SK-N-SH treated with all-trans-retinoic acid at 6 μM for 48 hours (cell line): ENCODE results near the gene ABCC6.

ENCODE experiments used
- ESRRG ChIP-seq: fragments of 250-450 bp; sonication (Bioruptor Pico); IDR thresholded peaks from 2 replicates; pipeline ENCODE4 v1.6.1; 2021; ENCODE audit warnings: mild to moderate bottlenecking
- GLIS3 ChIP-seq: fragments of 250-450 bp; sonication (Bioruptor Pico); IDR thresholded peaks from 2 replicates; pipeline ENCODE4 v1.5.0; 2020; ENCODE audit warnings: mild to moderate bottlenecking, moderate library complexity
- RARB ChIP-seq: fragments of 250-450 bp; sonication (Bioruptor Pico); IDR thresholded peaks from 2 replicates; pipeline ENCODE4 v1.8.0; 2021; ENCODE audit warnings: mild to moderate bottlenecking, moderate library complexity
- SNAI2 ChIP-seq: fragments of 250-450 bp; sonication (Bioruptor Pico); IDR thresholded peaks from 2 replicates; pipeline ENCODE4 v1.5.0; 2020; ENCODE audit warnings: mild to moderate bottlenecking, moderate library complexity
- TOX ChIP-seq: fragments of 250-450 bp; sonication (Bioruptor Pico); IDR thresholded peaks from 2 replicates; pipeline ENCODE4 v1.8.0; 2021; ENCODE audit warnings: mild to moderate bottlenecking, moderate library complexity, borderline replicate concordance
- ZC3H10 ChIP-seq: fragments of 250-450 bp; sonication (Bioruptor Pico); IDR thresholded peaks from 2 replicates; pipeline ENCODE4 v1.5.1; 2021; ENCODE audit warnings: mild to moderate bottlenecking, moderate library complexity
- ZFP30 ChIP-seq: fragments of 450-650 bp; formaldehyde crosslinking; IDR thresholded peaks from 2 replicates; pipeline ENCODE4 v1.5.0; 2022; ENCODE audit warnings: mild to moderate bottlenecking, moderate library complexity
- TF ChIP-seq, protein P1 (sequence below): fragments of 250-450 bp; sonication (Bioruptor Pico); IDR thresholded peaks from 2 replicates; pipeline ENCODE4 v1.8.0; 2021; ENCODE audit warnings: low read depth, mild to moderate bottlenecking, moderate library complexity, borderline replicate concordance
- TF ChIP-seq, protein P2 (sequence below): fragments of 250-450 bp; sonication (Bioruptor Pico); IDR thresholded peaks from 2 replicates; pipeline ENCODE4 v1.8.0; 2020; ENCODE audit warnings: mild to moderate bottlenecking, moderate library complexity, borderline replicate concordance

DNA sequence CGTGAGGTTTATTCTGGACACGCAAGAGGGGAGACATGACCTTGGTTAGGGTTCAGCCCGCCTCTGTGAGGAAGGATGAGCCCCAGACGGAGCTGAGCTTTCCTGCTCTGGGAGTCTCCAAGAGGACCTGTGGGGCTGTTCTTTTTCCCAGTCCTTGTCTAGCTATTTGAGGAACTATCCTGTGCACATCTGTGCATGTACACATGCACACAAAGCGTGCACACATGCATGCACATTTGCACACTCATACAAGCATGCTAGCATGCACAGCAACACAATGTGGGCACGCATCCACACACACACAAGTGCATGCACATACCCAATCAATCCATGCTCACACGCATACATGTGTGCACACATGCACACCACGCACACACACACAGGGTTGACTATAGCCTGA lies 40.4 kb downstream of the ABCC6 start:
- TF ChIP-seq ZFP30 (CRISPR knock-in tag) (no peak), TOX (no peak), GLIS3 (CRISPR knock-in tag) (no peak), RARB (CRISPR knock-in tag) (no peak), SNAI2 (CRISPR knock-in tag) (no peak), ZC3H10 (CRISPR knock-in tag) (no peak), ESRRG (CRISPR knock-in tag) (no peak)
- TF ChIP-seq, protein P1, sequence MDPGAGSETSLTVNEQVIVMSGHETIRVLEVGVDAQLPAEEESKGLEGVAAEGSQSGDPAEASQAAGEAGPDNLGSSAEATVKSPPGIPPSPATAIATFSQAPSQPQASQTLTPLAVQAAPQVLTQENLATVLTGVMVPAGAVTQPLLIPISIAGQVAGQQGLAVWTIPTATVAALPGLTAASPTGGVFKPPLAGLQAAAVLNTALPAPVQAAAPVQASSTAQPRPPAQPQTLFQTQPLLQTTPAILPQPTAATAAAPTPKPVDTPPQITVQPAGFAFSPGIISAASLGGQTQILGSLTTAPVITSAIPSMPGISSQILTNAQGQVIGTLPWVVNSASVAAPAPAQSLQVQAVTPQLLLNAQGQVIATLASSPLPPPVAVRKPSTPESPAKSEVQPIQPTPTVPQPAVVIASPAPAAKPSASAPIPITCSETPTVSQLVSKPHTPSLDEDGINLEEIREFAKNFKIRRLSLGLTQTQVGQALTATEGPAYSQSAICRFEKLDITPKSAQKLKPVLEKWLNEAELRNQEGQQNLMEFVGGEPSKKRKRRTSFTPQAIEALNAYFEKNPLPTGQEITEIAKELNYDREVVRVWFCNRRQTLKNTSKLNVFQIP (CRISPR knock-in tag): no peak
- TF ChIP-seq, protein P2, sequence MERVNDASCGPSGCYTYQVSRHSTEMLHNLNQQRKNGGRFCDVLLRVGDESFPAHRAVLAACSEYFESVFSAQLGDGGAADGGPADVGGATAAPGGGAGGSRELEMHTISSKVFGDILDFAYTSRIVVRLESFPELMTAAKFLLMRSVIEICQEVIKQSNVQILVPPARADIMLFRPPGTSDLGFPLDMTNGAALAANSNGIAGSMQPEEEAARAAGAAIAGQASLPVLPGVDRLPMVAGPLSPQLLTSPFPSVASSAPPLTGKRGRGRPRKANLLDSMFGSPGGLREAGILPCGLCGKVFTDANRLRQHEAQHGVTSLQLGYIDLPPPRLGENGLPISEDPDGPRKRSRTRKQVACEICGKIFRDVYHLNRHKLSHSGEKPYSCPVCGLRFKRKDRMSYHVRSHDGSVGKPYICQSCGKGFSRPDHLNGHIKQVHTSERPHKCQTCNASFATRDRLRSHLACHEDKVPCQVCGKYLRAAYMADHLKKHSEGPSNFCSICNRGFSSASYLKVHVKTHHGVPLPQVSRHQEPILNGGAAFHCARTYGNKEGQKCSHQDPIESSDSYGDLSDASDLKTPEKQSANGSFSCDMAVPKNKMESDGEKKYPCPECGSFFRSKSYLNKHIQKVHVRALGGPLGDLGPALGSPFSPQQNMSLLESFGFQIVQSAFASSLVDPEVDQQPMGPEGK (CRISPR knock-in tag): no peak
